COLO829 (cell line): ENCODE data around the gene KANSL1.
A peak's percentile ranks its signal among the peaks of the same experiment; 100 is the strongest.
"Not testable (repeated sequence)": the region's sequence is repeated elsewhere in the genome, so short reads cannot be mapped to it uniquely, and the experiment has no call there.

Source experiments
- DNase-seq: peaks from one replicate; pipeline ENCODE4 v3.0.0; 2012; ENCODE audit warnings: low spot score

The KANSL1 gene

GRCh38 chr17:46193151-46193625, at the start of gene KANSL1:
Gene KANSL1 (minus strand): TSS chr17:46193429. CDS start chr17:46172143, 21,286 bp downstream.
- peak; percentile 90 for DNase-seq

- not testable (repeated sequence) for DNase-seq
Measured at GRCh38 chr17:46231359-46231758, 38.1 kb upstream of the KANSL1 start.

GRCh38 chr17:46225274-46225794, 32.1 kb upstream of the KANSL1 start:
- peak; percentile 42 for DNase-seq

DNA sequence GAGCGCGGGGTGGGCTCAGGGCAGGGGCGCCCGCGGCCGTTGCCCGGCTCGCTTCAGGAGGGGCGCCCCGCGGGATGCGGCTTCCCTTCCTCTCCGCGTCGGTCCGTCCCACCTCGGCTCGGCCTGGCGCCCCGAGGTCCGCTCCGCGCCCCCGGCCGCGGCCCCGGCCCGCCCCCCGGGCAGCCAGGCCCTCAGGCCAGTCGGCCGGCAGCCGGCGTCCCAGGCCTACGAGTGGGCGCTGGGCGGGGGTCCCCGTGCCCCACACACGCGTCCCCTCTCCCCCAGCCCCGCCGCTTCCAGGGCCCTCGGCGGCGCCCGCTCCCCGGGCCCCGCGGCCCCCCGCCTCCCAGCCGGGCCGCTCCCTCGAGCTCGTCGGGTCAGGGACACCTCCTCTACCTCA, 31.6 kb upstream of the KANSL1 start:
- not testable (repeated sequence) for DNase-seq

DNA sequence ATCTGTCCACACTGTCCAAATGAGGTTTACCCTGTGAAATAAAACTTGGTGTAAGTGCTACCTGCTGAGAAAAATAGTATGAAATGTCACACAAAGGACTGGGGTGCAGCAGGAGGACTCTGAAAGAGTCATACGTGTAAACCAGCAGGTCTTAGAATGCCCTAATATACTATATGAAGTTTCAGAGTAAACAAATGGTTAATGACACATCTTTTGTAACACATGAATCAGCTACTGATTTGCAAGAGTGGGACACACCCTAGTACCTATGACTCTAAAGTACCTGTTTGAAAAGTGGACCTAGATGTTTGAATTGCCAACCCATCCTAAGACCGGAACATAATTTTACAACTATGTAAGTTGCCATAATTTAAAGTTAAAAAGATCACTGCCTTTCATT, 29.8 kb upstream of the KANSL1 start:
- DNase-seq = not testable (repeated sequence)

DNA sequence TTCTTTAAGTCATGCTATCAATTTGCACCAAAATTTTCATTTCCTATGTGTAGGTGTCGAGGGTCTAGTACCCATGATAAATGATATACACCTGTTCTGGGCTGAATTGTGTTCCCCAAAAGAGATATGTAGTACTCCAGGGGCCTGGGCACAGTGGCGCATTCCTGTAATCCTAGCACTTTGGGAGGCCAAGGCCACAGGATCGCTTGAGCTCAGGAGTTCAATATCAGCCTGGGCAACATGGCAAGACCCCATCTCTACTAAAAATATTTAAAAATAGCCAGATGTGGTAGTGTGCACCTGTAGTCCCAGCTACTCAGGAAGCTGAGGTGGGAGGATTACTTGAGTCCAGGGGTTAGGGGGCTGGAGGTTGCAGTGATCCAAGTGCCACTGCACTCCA, 23.5 kb upstream of the KANSL1 start:
- DNase-seq = no peak

- DNase-seq = peak; percentile 74
Measured at GRCh38 chr17:46212634-46213435, 19.6 kb upstream of the KANSL1 start.

GRCh38 chr17:46208997-46209396, 15.8 kb upstream of the KANSL1 start:
- DNase-seq = no peak

- no peak for DNase-seq
Measured at GRCh38 chr17:46205975-46206374, 12.7 kb upstream of the KANSL1 start.

GRCh38 chr17:46202424-46202823, 9.2 kb upstream of the KANSL1 start:
- DNase-seq = no peak

GRCh38 chr17:46201491-46201890, 8.3 kb upstream of the KANSL1 start:
- no peak for DNase-seq

- DNase-seq = no peak
Measured at GRCh38 chr17:46200197-46200596, 7.0 kb upstream of the KANSL1 start.

- no peak for DNase-seq
Measured at GRCh38 chr17:46199379-46199778, 6.2 kb upstream of the KANSL1 start.

- no peak for DNase-seq
Measured at GRCh38 chr17:46198233-46198632, 5.0 kb upstream of the KANSL1 start.

- DNase-seq = no peak
Measured at GRCh38 chr17:46197530-46197929, 4.3 kb upstream of the KANSL1 start.

DNA sequence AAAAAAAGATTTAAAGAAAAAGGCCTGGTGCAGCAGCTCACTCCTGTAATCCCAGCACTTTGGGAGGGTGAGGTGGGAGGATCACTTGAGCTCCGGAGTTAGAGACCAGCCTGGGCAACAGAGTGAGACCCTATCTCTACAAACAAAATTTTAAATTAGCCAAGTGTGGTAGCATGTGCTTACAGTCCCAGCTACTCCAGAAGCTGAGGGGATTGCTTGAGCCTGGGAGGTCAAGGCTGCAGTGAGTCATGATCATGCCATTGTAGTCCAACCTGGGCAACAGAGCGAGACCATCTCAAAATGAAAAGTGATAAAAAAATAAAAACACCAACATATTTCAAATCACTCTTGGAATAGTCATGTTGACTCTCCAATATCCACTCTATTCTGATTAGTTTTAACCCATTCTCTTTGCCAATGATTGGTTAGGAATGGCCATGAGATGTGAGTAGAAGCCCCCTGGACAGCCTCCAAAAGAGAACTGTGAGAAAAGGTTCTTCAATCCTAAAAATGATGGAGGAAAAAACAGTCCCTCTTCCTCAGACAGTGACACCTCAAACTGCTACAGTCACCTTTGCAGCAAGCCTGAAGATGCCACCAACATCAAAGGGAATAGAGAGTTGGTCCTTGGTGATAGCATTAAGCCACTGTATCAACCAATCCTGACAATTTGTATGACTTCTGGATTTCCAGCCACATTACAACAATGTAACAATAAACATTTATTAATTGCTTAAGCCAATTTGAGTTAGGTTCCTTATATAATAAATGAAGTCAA, 2.9 kb upstream of the KANSL1 start:
- no peak for DNase-seq

DNA sequence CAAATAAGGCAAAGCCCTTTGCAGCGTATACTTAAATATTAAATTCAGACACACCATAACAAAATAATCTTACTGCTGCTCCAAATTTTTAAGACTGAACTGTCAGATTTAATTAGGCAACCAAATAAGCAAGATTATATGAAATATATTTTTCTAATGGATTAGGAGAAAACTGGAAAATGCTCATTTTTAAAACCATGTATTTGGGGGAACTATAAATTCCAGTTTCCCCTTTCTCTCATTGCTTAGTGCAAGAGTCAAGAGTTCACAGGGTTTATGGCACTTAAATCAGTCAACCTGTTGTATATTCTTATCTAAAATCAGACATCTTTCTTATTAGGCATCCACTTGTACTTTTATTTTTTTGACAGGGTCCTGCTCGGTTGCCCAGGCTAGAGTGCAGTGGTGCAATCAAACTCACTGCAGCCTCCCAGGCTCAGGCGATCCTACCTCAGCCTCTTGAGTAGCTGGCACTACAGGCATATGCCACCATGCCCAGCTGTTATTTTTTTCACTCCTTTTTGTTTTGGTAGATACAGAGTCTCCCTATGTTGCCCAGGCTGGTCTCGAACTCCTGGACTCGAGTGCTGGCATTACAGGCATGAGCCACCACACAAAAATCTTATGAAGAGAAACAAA, 2.1 kb upstream of the KANSL1 start:
- no peak for DNase-seq

GRCh38 chr17:46194393-46195216, 1.4 kb upstream of the KANSL1 start:
- peak; percentile 34 for DNase-seq

DNA sequence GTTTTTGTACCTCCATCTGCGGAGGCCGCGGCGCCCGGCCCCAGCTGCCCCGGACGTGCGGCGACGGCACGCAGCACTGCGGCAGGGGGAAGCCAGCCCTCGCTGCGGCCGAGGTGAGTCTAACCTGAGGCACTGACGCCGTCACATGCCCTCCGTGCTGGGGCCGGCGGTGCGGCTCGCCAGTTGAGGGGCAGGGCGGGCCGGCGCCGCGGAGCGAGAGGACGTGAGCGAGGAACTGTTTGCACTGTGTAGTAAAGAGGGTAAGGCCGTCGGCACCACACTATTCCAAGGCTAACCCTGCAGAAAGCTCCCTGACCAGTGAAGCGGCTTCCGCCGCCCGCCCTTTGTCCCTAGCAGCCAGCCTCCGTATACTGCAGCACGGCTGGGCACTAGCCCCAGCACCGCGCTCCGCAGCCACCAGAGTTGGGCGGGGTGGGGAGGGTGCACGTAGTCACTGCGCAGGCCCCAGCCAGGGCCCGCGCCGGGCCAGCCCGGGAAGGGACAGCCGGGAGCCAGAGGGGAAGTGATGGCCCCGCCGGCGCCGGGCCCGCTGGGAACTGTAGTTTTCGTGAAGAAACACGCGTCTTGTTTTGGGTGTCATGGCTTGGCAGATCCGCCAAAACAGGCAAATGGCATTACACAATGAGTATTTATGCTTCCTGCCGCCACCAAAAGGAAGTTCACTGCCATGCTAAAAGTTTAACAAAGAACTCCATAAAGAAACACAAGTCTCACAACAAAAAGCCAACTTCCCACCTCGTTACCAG, 580 bp upstream of the KANSL1 start:
- DNase-seq = peak; percentile 84

- DNase-seq = peak; percentile 57
Measured at GRCh38 chr17:46192439-46193150, 634 bp downstream of the KANSL1 start.
